Endothelial cell of umbilical vein (primary cell): ENCODE results near the gene FNIP1. TPM values are rescaled to one million over a fixed set of nuclear protein-coding genes. Genes with fewer than 3 reads are reported as not detected.

Experiments
- BruUV-seq: library from RNA; stranded (reverse); fragments of 400-500 nt; replicated peaks from 2 replicates; lab custom pipeline; 2021; lab: Mats Ljungman, UMichigan
- CTCF ChIA-PET: fragments of 300-600, 350-600 bp; sonication (Branson Sonifier 250); formaldehyde crosslinking; loops from one replicate; lab custom pipeline; 2021; ENCODE audit warnings: antibody characterized with exemption, inconsistent platforms; lab: Charles Lee
- POLR2A ChIA-PET: fragments of 300-600, 350-600 bp; sonication (Branson Sonifier 250); formaldehyde crosslinking; loops from one replicate; lab custom pipeline; 2021; ENCODE audit warnings: antibody characterized with exemption, inconsistent platforms; lab: Charles Lee
- DNase-seq: peaks from one replicate; pipeline ENCODE4 v3.0.0-alpha.2; 2011; ENCODE audit warnings: low read depth, low spot score
- FAIRE-seq: peaks from 2 replicates; lab custom pipeline; 2011; peaks lifted over from hg19 to GRCh38; lab: Jason Lieb, UNC
- H2AFZ ChIP-seq: 2 replicates; pipeline ENCODE4 v1.6.0; 2012; ENCODE audit warnings: low read depth, low read length, control low read depth, inconsistent platforms
- H3K27ac ChIP-seq: 2 replicates; pipeline ENCODE4 v1.5.1; 2011; ENCODE audit warnings: low read depth, mild to moderate bottlenecking, control low read depth, low read length, moderate library complexity; ENCODE audit not compliant: insufficient read depth
- H3K27me3 ChIP-seq, 2 experiments: 2 replicates each; pipeline versions ENCODE4 v1.6.0 to v1.6.1; 2011; ENCODE audit warnings: low read length in 2 of 2, mixed read lengths in 1 of 2; ENCODE audit not compliant: control insufficient read depth in 2 of 2, insufficient read depth in 2 of 2
- H3K36me3 ChIP-seq, 2 experiments: 2 replicates in 1 of 2; 3 replicates in 1 of 2; pipeline ENCODE4 v1.5.1; 2011; ENCODE audit warnings: low read length in 2 of 2, mild to moderate bottlenecking in 1 of 2, moderate library complexity in 1 of 2; ENCODE audit not compliant: control insufficient read depth in 2 of 2, insufficient read depth in 2 of 2; ENCODE audit errors: extremely low read depth in 1 of 2
- H3K4me1 ChIP-seq: 3 replicates; pipeline ENCODE4 v1.5.1; 2011; ENCODE audit warnings: mild to moderate bottlenecking, low read length; ENCODE audit not compliant: control insufficient read depth, insufficient read depth; ENCODE audit errors: extremely low read depth
- H3K4me2 ChIP-seq: 2 replicates; pipeline ENCODE4 v1.6.1; 2011; ENCODE audit warnings: low read length, control low read depth, mixed read lengths; ENCODE audit not compliant: insufficient read depth
- H3K4me3 ChIP-seq, 3 experiments: fragments of 200-600 bp in 1 of 3; sonication (generic), shearing (Covaris generic) in 1 of 3; replicated peaks in 1 of 3; 2 replicates each; pipeline ENCODE4 v1.5.1; 2011 to 2016; ENCODE audit warnings: control low read depth in 3 of 3, low read length in 3 of 3, mild to moderate bottlenecking in 2 of 3, inconsistent platforms in 1 of 3, low read depth in 1 of 3, moderate library complexity in 1 of 3; ENCODE audit not compliant: insufficient read depth in 1 of 3
- H3K79me2 ChIP-seq: 2 replicates; pipeline ENCODE4 v1.6.0; 2012; ENCODE audit warnings: low read length, inconsistent platforms; ENCODE audit not compliant: control insufficient read depth, insufficient read depth
- H3K9ac ChIP-seq: replicated peaks from 2 replicates; pipeline ENCODE3; 2011; ENCODE audit warnings: low read length, control low read depth; ENCODE audit not compliant: insufficient read depth; ENCODE audit errors: extremely low read depth
- H3K9me1 ChIP-seq: replicated peaks from 3 replicates; pipeline ENCODE4 v1.6.0; 2011; ENCODE audit warnings: mild to moderate bottlenecking, low read length; ENCODE audit not compliant: control insufficient read depth, insufficient read depth; ENCODE audit errors: extremely low read depth
- H3K9me3 ChIP-seq: replicated peaks from 2 replicates; pipeline ENCODE4 v1.5.1; 2012; ENCODE audit warnings: low read length, inconsistent platforms; ENCODE audit not compliant: control insufficient read depth, insufficient read depth
- H4K20me1 ChIP-seq: replicated peaks from 2 replicates; pipeline ENCODE3; 2011; ENCODE audit warnings: mild to moderate bottlenecking, low read length; ENCODE audit not compliant: control insufficient read depth, insufficient read depth; ENCODE audit errors: extremely low read depth
- CTCF ChIP-seq, 2 donors: IDR thresholded peaks; 1 replicate in 1 of 2; 2 replicates in 1 of 2; pipeline ENCODE4 v1.5.1; 2011; ENCODE audit warnings: low read length in 2 of 2, mild to moderate bottlenecking in 2 of 2, moderate library complexity in 2 of 2, control low read depth in 1 of 2, inconsistent platforms in 1 of 2, low read depth in 1 of 2; ENCODE audit not compliant: insufficient read depth in 1 of 2; ENCODE audit errors: extremely low read depth in 1 of 2
- FOS ChIP-seq: IDR thresholded peaks from 2 replicates; pipeline ENCODE4 v1.6.1; 2011; ENCODE audit warnings: mild to moderate bottlenecking, low read length, moderate library complexity, borderline replicate concordance; ENCODE audit not compliant: insufficient read depth
- GATA2 ChIP-seq: IDR thresholded peaks from 2 replicates; pipeline ENCODE4 v1.7.0; 2011; ENCODE audit warnings: low read depth, mild to moderate bottlenecking, moderate library complexity, mixed read lengths, low read length; ENCODE audit not compliant: insufficient read length, insufficient read depth
- JUN ChIP-seq: IDR thresholded peaks from 2 replicates; pipeline ENCODE4 v1.6.1; 2011; ENCODE audit warnings: borderline replicate concordance, low read depth; ENCODE audit not compliant: insufficient read length, insufficient read depth
- MAX ChIP-seq: IDR thresholded peaks from 2 replicates; pipeline ENCODE4 v1.6.1; 2011; ENCODE audit not compliant: insufficient read depth, insufficient read length
- POLR2A ChIP-seq: IDR thresholded peaks from 2 replicates; pipeline ENCODE4 v1.6.1; 2012; ENCODE audit warnings: low read depth, mild to moderate bottlenecking, control low read depth, low read length
- dilution Hi-C: fragments of 300-500 bp; cut with MboI; formaldehyde crosslinking; loops from one replicate; pipeline ENCODE4 v1.15.0; 2019; ENCODE audit warnings: low sequenced_read_pairs; ENCODE audit not compliant: extremely low pct_ligation_motif_present
- intact Hi-C: fragments of 100-400 bp; cut with micrococcal nuclease; formaldehyde crosslinking; loops from one replicate; pipeline ENCODE4 v1.10.0; 2022
- polyA plus RNA-seq, 4 experiments: library from polyadenylated mRNA; depleted of rRNA in 3 of 4; stranded (reverse) in 3 of 4; unstranded in 1 of 4; fragments of >200 nt; gene quantifications; 2 replicates each; pipeline versions ENCODE4 v1.2.1 to v1.2.3, GENCODE V29; 2011 to 2012; ENCODE audit warnings: missing spikeins in 1 of 4
- total RNA-seq: library from RNA; stranded (reverse); gene quantifications from 2 replicates; pipeline ENCODE4 v1.2.3, GENCODE V29; 2021

The FNIP1 gene
- total and polyA plus RNA-seq, 2 donors (not counting 3 experiments of a cell fraction or from before 2014, with no cell fraction given), result 5.9 to 27.3 TPM

GRCh38 chr5:131671409-131671808 is 125.4 kb downstream of the FNIP1 start:
- no peak overlapping the region for H3K27ac ChIP-seq
- no TSS peak for BruUV-seq
- CTCF ChIA-PET, result no interaction called here

More at GRCh38 chr5:131671409-131671808, 125.4 kb downstream of the FNIP1 start:
- H4K20me1 ChIP-seq, result no peaks in the 10 kb centered on the region
- FAIRE-seq, result no peak
- H3K9ac ChIP-seq, result no peak overlapping the region
- TF ChIP-seq GATA2, result no peak
- no peak for TF ChIP-seq MAX
- TF ChIP-seq POLR2A, result no peak
- no peak for TF ChIP-seq JUN
- TF ChIP-seq CTCF (IDR thresholded peaks at IDR 0.05; ENCODE audit: extremely low read depth in 1 of 2, insufficient read depth in 1 of 2, low read depth in 1 of 2, low read length in 2 of 2), result no peak
- TF ChIP-seq FOS, result no peak
- H3K9me1 ChIP-seq, result no peaks in the 10 kb centered on the region
- H3K4me3 ChIP-seq, result no peak overlapping the region
- intact Hi-C loops, result no loop called here
- no peaks in the 10 kb centered on the region for H3K4me1 ChIP-seq
- DNase-seq, result no peak
- no peak overlapping the region for H2AFZ ChIP-seq
- no peaks in the 10 kb centered on the region for H3K27me3 ChIP-seq
- no peaks in the 10 kb centered on the region for H3K79me2 ChIP-seq
- peaks cover 13 to 15% of the 10 kb centered on the region in 2 experiments for H3K36me3 ChIP-seq
- H3K9me3 ChIP-seq, result no peaks in the 10 kb centered on the region
- POLR2A ChIA-PET, result no interaction called here
- dilution Hi-C loops, result no loop called here
- no peak overlapping the region for H3K4me2 ChIP-seq
